Right renal pelvis (tissue), 4 donors: Measurements from ENCODE around the gene OSBPL9. TPM values are rescaled to one million over a fixed set of nuclear protein-coding genes. Genes with fewer than 3 reads are reported as not detected.
A peak's percentile ranks its signal among the peaks of the same experiment; 100 is the strongest.
"Not testable (repeated sequence)": the region's sequence is repeated elsewhere in the genome, so short reads cannot be mapped to it uniquely, and the experiment has no call there.

Source experiments
- DNase-seq, 4 donors: peaks; one replicate each; pipeline ENCODE4 v3.0.0-alpha.2; 2013; ENCODE audit warnings: low read depth in 4 of 4, low spot score in 3 of 4, missing footprints in 1 of 4
- polyA plus RNA-seq, 4 donors: library from polyadenylated mRNA; unstranded; fragments of 120-200 nt; gene quantifications; one replicate each; pipeline ENCODE4 v1.2.1, GENCODE V29; 2013; ENCODE audit not compliant: insufficient read length in 4 of 4

Gene OSBPL9
- polyA plus RNA-seq, 4 donors: 116 to 150 (median 146) TPM

- DNase-seq: no peak
Measured at GRCh38 chr1:51634618-51635017, 17.7 kb downstream of the OSBPL9 start.

- no peak for DNase-seq
Measured at GRCh38 chr1:51635615-51636014, 18.7 kb downstream of the OSBPL9 start.

GRCh38 chr1:51636191-51636590 is 19.3 kb downstream of the OSBPL9 start:
- no peak for DNase-seq

- no peak for DNase-seq
Measured at GRCh38 chr1:51636764-51637522, 20.1 kb downstream of the OSBPL9 start.

- no peak for DNase-seq
Measured at GRCh38 chr1:51638350-51638749, 21.5 kb downstream of the OSBPL9 start.

- DNase-seq: no peak
Measured at GRCh38 chr1:51639694-51640093, 22.8 kb downstream of the OSBPL9 start.

- no peak for DNase-seq
Measured at GRCh38 chr1:51641096-51641495, 24.2 kb downstream of the OSBPL9 start.

- peak; percentile 18 to 59 (median 46) for DNase-seq
Measured at GRCh38 chr1:51642739-51643142, 25.8 kb downstream of the OSBPL9 start.

- no peak for DNase-seq
Measured at GRCh38 chr1:51643362-51643761, 26.5 kb downstream of the OSBPL9 start.

GRCh38 chr1:51644020-51644419 is 27.1 kb downstream of the OSBPL9 start:
- DNase-seq: no peak

- no peak for DNase-seq
Measured at GRCh38 chr1:51644533-51645197, 27.8 kb downstream of the OSBPL9 start.

GRCh38 chr1:51646592-51646991 is 29.7 kb downstream of the OSBPL9 start:
- not testable (repeated sequence) for DNase-seq

GRCh38 chr1:51648180-51649109 is 31.6 kb downstream of the OSBPL9 start:
- no peak for DNase-seq

- no peak for DNase-seq
Measured at GRCh38 chr1:51649593-51650091, 32.8 kb downstream of the OSBPL9 start.

- no peak for DNase-seq
Measured at GRCh38 chr1:51650198-51650597, 33.3 kb downstream of the OSBPL9 start.

GRCh38 chr1:51651552-51651942 is 34.7 kb downstream of the OSBPL9 start:
- DNase-seq: no peak

GRCh38 chr1:51652599-51652998 is 35.7 kb downstream of the OSBPL9 start:
- no peak for DNase-seq

- DNase-seq: no peak
Measured at GRCh38 chr1:51653127-51653526, 36.2 kb downstream of the OSBPL9 start.

- no peak for DNase-seq
Measured at GRCh38 chr1:51654000-51654399, 37.1 kb downstream of the OSBPL9 start.

- DNase-seq: no peak
Measured at GRCh38 chr1:51656374-51656773, 39.5 kb downstream of the OSBPL9 start.

GRCh38 chr1:51660580-51660979 is 43.7 kb downstream of the OSBPL9 start:
- DNase-seq: no peak
